ENCODE measurements around the gene RPL31. TPM values are rescaled to one million over a fixed set of nuclear protein-coding genes. Genes with fewer than 3 reads are reported as not detected.

The RPL31 gene
- total and polyA plus RNA-seq, 9 of the 15 experiments (the other 6 are each of a cell fraction or from before 2014, with no cell fraction given): 1,176 to 6,037 (median 2,997) TPM

- TF ChIP-seq ZBTB12 (CRISPR knock-in tag; IDR thresholded peaks at IDR 0.05): no peak
- TF ChIP-seq PCBP1 (IDR thresholded peaks at IDR 0.05; ENCODE audit: low read depth, low read length, poor library complexity, severe bottlenecking): no peak
- TF ChIP-seq, protein P1, sequence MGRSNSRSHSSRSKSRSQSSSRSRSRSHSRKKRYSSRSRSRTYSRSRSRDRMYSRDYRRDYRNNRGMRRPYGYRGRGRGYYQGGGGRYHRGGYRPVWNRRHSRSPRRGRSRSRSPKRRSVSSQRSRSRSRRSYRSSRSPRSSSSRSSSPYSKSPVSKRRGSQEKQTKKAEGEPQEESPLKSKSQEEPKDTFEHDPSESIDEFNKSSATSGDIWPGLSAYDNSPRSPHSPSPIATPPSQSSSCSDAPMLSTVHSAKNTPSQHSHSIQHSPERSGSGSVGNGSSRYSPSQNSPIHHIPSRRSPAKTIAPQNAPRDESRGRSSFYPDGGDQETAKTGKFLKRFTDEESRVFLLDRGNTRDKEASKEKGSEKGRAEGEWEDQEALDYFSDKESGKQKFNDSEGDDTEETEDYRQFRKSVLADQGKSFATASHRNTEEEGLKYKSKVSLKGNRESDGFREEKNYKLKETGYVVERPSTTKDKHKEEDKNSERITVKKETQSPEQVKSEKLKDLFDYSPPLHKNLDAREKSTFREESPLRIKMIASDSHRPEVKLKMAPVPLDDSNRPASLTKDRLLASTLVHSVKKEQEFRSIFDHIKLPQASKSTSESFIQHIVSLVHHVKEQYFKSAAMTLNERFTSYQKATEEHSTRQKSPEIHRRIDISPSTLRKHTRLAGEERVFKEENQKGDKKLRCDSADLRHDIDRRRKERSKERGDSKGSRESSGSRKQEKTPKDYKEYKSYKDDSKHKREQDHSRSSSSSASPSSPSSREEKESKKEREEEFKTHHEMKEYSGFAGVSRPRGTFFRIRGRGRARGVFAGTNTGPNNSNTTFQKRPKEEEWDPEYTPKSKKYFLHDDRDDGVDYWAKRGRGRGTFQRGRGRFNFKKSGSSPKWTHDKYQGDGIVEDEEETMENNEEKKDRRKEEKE (IDR thresholded peaks at IDR 0.05; ENCODE audit: borderline replicate concordance in 1 of 2, control insufficient read depth in 1 of 2, low read depth in 2 of 2, low read length in 1 of 2): no peak
- no peak for TF ChIP-seq MCM2 (IDR thresholded peaks at IDR 0.05; ENCODE audit: low read depth)
- no peak for TF ChIP-seq MCM3 (IDR thresholded peaks at IDR 0.05)
- TF ChIP-seq ZKSCAN3 (CRISPR knock-in tag; IDR thresholded peaks at IDR 0.05): no peak
- no peak for TF ChIP-seq RBBP5 (IDR thresholded peaks at IDR 0.05; ENCODE audit: borderline replicate concordance, insufficient read depth, low read length, poor library complexity, severe bottlenecking)
- TF ChIP-seq HMG20A (CRISPR knock-in tag; conservative IDR thresholded peaks at IDR 0.05): no peak
- no peak for TF ChIP-seq BDP1 (IDR thresholded peaks at IDR 0.05; ENCODE audit: insufficient read depth, insufficient read length)
- no peak for TF ChIP-seq CCAR2 (IDR thresholded peaks at IDR 0.05; ENCODE audit: low read depth, low read length)
- no peak for TF ChIP-seq ZNF717 (CRISPR knock-in tag; IDR thresholded peaks at IDR 0.05)
These were observed 6.6 kb upstream of the RPL31 start (continued) for GRCh38 chr2:100995309-100996075.
